ENCODE data around the gene PDGFA.

PDGFA gene

GRCh38 chr7:534075-534474, 14.4 kb upstream of the PDGFA start:
- DNase-seq: no peak

GRCh38 chr7:533266-533665, 13.6 kb upstream of the PDGFA start:
- DNase-seq: no peak

GRCh38 chr7:532379-533143, 12.9 kb upstream of the PDGFA start:
- DNase-seq: no peak

GRCh38 chr7:531777-532176, 12.1 kb upstream of the PDGFA start:
- no peak for DNase-seq

GRCh38 chr7:528451-528850, 8.8 kb upstream of the PDGFA start:
- no peak for DNase-seq

GRCh38 chr7:527723-528122, 8.1 kb upstream of the PDGFA start:
- DNase-seq: no peak

GRCh38 chr7:526460-527034, 6.9 kb upstream of the PDGFA start:
- DNase-seq: no peak

GRCh38 chr7:525740-526139, 6.1 kb upstream of the PDGFA start:
- no peak for DNase-seq

GRCh38 chr7:524800-525199, 5.2 kb upstream of the PDGFA start:
- no peak for DNase-seq

- no peak for DNase-seq
Observed at GRCh38 chr7:523347-524336, 4.0 kb upstream of the PDGFA start.

- no peak for DNase-seq
Observed at GRCh38 chr7:522951-523314, 3.3 kb upstream of the PDGFA start.

- peak; percentile 41 for DNase-seq
Observed at GRCh38 chr7:522071-522950, 2.7 kb upstream of the PDGFA start.

- DNase-seq: peak; percentile 63
Observed at GRCh38 chr7:521221-522070, 1.8 kb upstream of the PDGFA start.

GRCh38 chr7:520503-521161, 986 bp upstream of the PDGFA start:
- no peak for DNase-seq

GRCh38 chr7:518630-519483, 789 bp downstream of the PDGFA start:
- DNase-seq: peak; percentile 72

- DNase-seq: peak; percentile 33
Observed at GRCh38 chr7:517774-518629, 1.6 kb downstream of the PDGFA start.

- no peak for DNase-seq
Observed at GRCh38 chr7:516606-517456, 2.8 kb downstream of the PDGFA start.

- no peak for DNase-seq
Observed at GRCh38 chr7:516216-516605, 3.4 kb downstream of the PDGFA start.
